PC-3 (cell line): ENCODE data around the gene PODXL2. TPM values are rescaled to one million over a fixed set of nuclear protein-coding genes. Genes with fewer than 3 reads are reported as not detected.

Source experiments
- ATAC-seq: fragments of 200-7000 bp; cut with Tn5 transposase; 2 replicates; pipeline ENCODE4 v1.9.1; 2020; ENCODE audit warnings: mild to moderate bottlenecking, moderate library complexity
- BruUV-seq: library from RNA; stranded (reverse); fragments of 400-500 nt; replicated peaks from 2 replicates; lab custom pipeline; 2021; lab: Mats Ljungman, UMichigan
- CTCF ChIA-PET: fragments of 300-600 bp; sonication (Branson Sonifier 250); formaldehyde crosslinking; loops from one replicate; lab custom pipeline; 2022; ENCODE audit warnings: antibody characterized with exemption; lab: Charles Lee
- POLR2A ChIA-PET: fragments of 300-600 bp; sonication (Branson Sonifier 250); formaldehyde crosslinking; loops from one replicate; lab custom pipeline; 2022; ENCODE audit warnings: antibody characterized with exemption; ENCODE audit not compliant: unreplicated experiment; lab: Charles Lee
- DNase-seq: peaks from one replicate; pipeline ENCODE4 v3.0.0-alpha.2; 2015
- H2AFZ ChIP-seq: fragments of 300-600 bp; sonication (generic); 2 replicates; pipeline ENCODE4 v1.6.0; 2016; ENCODE audit warnings: antibody characterized with exemption, low read length
- H3F3A ChIP-seq: fragments of 300-600 bp; sonication (generic); one replicate; pipeline ENCODE4 v1.6.0; 2017; ENCODE audit warnings: antibody characterized with exemption, low read length, control low read depth, mild to moderate bottlenecking; ENCODE audit not compliant: unreplicated experiment
- H3K27ac ChIP-seq: fragments of 300-600 bp; sonication (generic); 2 replicates; pipeline ENCODE4 v1.5.1; 2016; ENCODE audit warnings: mild to moderate bottlenecking, low read length
- H3K27me3 ChIP-seq: fragments of 300-600 bp; sonication (generic); 2 replicates; pipeline ENCODE4 v1.6.1; 2016; ENCODE audit warnings: low read length, mixed read lengths
- H3K36me3 ChIP-seq: fragments of 300-600 bp; sonication (generic); 2 replicates; pipeline ENCODE4 v1.6.1; 2016; ENCODE audit warnings: low read depth, mixed run types, low read length, mixed read lengths
- H3K4me1 ChIP-seq: fragments of 300-600 bp; sonication (generic); 2 replicates; pipeline ENCODE4 v1.5.1; 2016; ENCODE audit warnings: low read length; ENCODE audit not compliant: insufficient read depth
- H3K4me2 ChIP-seq: fragments of 300-600 bp; sonication (generic); 2 replicates; pipeline ENCODE4 v1.6.0; 2016; ENCODE audit warnings: low read length
- H3K4me3 ChIP-seq: fragments of 300-600 bp; sonication (generic); 2 replicates; pipeline ENCODE4 v1.5.1; 2016; ENCODE audit warnings: mild to moderate bottlenecking, low read length, mixed read lengths
- H3K79me2 ChIP-seq: fragments of 300-600 bp; sonication (generic); 2 replicates; pipeline ENCODE4 v1.6.1; 2017; ENCODE audit warnings: low read length, mixed read lengths
- H3K9ac ChIP-seq: fragments of 300-600 bp; sonication (generic); 2 replicates; pipeline ENCODE4 v1.6.0; 2016; ENCODE audit warnings: mild to moderate bottlenecking, low read length
- H3K9me2 ChIP-seq: fragments of 300-600 bp; sonication (generic); replicated peaks from 2 replicates; pipeline ENCODE4 v1.6.1; 2016; ENCODE audit warnings: mixed run types, low read length, mixed read lengths
- H3K9me3 ChIP-seq: fragments of 300-600 bp; sonication (generic); 2 replicates; pipeline ENCODE4 v1.6.1; 2016; ENCODE audit warnings: low read length, mixed read lengths
- H4K20me1 ChIP-seq: fragments of 300-600 bp; sonication (generic); 2 replicates; pipeline ENCODE4 v1.6.1; 2016; ENCODE audit warnings: low read length, mixed read lengths
- EZH2 ChIP-seq: fragments of 300-600 bp; sonication (generic); IDR thresholded peaks from one replicate; pipeline ENCODE4 v1.6.1; 2017; ENCODE audit warnings: antibody characterized with exemption, mild to moderate bottlenecking, low read length; ENCODE audit not compliant: unreplicated experiment
- EZH2phosphoT487 ChIP-seq: fragments of 300-600 bp; sonication (generic); IDR thresholded peaks from 2 replicates; pipeline ENCODE4 v1.6.1; 2018; ENCODE audit warnings: mild to moderate bottlenecking, antibody characterized with exemption, low read length, borderline replicate concordance
- intact Hi-C: fragments of 100-400 bp; cut with micrococcal nuclease; formaldehyde crosslinking; loops from 2 replicates; pipeline ENCODE4 v1.9.0; 2023
- total RNA-seq: library from RNA; depleted of rRNA; stranded (reverse); fragments of >200 nt; gene quantifications from 2 replicates; pipeline ENCODE4 v1.2.3, GENCODE V29; 2014
- TF ChIP-seq, protein P1 (sequence below): fragments of 300-600 bp; sonication (generic); conservative IDR thresholded peaks from 2 replicates; pipeline ENCODE4 v1.5.1; 2017; ENCODE audit warnings: antibody characterized with exemption, low read depth, mild to moderate bottlenecking, low read length

Gene PODXL2
- total RNA-seq, 1 experiment from 2014 or later: 32.4 TPM

DNA sequence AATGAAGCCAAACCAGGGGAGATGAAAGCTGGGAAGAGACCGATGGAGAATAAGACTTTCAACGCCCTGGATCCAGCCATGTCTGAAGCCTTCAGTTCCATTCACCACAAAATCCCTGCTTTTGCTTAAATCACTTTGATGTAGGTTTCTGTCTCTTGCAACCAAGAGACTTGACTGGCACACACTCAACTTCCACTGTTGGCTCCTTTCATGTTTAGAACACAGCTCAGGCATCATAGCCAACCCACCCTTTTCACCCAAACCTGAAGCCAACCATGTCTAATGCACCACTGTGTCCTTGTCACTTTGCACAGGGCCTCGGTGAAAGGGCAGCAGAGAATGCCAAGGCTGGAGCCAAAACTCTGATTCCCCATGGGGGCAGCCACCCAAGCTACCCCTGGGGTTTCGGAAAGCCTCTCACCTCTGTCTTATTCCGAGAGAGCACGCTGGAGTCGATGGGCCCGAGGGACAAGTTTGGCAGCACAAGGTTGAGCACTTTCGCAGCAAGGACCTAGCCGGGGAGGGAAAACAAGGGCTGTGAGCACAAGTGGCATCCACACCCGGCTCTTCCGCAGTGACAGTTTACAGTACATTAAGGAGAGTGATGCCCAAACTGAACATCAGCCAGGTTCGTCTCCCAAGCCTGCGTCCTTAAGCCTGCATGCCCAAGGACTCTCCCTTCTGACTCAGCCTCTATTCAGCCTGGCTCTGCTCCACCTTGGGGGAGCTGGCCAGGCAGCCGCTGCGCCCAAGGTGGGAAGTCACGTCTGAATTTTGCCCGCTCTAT, 81.4 kb downstream of the PODXL2 start:
- Histone ChIP-seq H3K27me3 (no peaks in the 10 kb centered on the region), H3K9ac (peak overlapping the region; percentile 23; the same call in 1 of the 2 replicates), H3K36me3 (no peaks in the 10 kb centered on the region), H3K9me2 (no peaks in the 10 kb centered on the region), H3K4me2 (peak overlapping the region; percentile 58), H3K27ac (peak overlapping the region; percentile 69), H2AFZ (no peak overlapping the region), H3K9me3 (no peaks in the 10 kb centered on the region), H3K4me3 (no peak overlapping the region), H3K79me2 (no peaks in the 10 kb centered on the region), H4K20me1 (no peaks in the 10 kb centered on the region), H3F3A (no peaks in the 10 kb centered on the region), H3K4me1 (peaks cover 33% of the 10 kb centered on the region)
- ChIA-PET CTCF (interaction anchor here (0.6 to 1.1 kb wide), 2 partner anchors 25 to 135 kb away, joined by 3 to 4 read pairs; no protein-coding TSS in a partner anchor), POLR2A (interaction anchor here (0.6 kb wide), 1 partner anchor 27 kb away, joined by 4 read pairs; no protein-coding TSS in a partner anchor)
- DNase-seq (peak; percentile 81), ATAC-seq (peak; percentile 86)
- TF ChIP-seq, protein P1, sequence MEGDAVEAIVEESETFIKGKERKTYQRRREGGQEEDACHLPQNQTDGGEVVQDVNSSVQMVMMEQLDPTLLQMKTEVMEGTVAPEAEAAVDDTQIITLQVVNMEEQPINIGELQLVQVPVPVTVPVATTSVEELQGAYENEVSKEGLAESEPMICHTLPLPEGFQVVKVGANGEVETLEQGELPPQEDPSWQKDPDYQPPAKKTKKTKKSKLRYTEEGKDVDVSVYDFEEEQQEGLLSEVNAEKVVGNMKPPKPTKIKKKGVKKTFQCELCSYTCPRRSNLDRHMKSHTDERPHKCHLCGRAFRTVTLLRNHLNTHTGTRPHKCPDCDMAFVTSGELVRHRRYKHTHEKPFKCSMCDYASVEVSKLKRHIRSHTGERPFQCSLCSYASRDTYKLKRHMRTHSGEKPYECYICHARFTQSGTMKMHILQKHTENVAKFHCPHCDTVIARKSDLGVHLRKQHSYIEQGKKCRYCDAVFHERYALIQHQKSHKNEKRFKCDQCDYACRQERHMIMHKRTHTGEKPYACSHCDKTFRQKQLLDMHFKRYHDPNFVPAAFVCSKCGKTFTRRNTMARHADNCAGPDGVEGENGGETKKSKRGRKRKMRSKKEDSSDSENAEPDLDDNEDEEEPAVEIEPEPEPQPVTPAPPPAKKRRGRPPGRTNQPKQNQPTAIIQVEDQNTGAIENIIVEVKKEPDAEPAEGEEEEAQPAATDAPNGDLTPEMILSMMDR: no peak
- TF ChIP-seq EZH2phosphoT487: no peak
- TF ChIP-seq EZH2: no peak
- intact Hi-C loops: no loop called here
- TSS peak; percentile 66 for BruUV-seq

DNA sequence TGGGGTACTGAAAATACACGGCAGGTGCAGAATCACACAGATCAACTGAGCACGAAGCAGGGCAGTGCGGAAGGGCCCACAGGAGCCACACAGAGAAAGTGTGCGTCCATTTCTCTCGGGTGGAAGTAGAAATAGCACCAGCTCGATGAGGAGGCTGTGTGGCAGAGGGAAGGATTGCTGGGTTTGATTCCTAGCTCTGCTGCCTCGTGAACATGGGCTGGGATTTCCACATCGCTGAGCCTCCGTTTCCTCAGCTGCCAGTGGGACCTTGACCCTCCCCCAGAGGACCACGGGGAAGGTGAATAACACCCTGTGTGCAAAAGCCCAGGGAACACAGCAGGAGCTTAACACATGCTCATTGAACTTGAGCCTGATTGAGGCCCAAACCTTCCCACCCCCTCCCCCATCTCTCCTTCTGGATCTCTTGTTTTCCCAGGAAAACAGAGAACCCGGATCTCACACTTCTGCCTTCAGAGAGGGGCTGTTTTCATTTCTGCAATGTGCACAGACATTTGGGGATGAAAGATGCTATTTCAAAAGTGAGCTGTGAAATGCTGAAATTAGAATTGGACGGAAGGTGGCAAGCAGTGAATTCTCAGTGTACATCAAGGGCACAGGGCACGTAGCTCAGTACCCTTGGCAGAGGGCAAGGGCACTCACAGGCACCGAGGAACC, 82.2 kb downstream of the PODXL2 start:
- intact Hi-C loops: no loop called here
- Histone ChIP-seq H3K27me3 (no peaks in the 10 kb centered on the region), H3K36me3 (no peaks in the 10 kb centered on the region), H3K27ac (peak overlapping the region; percentile 69), H3K79me2 (no peaks in the 10 kb centered on the region), H3F3A (no peaks in the 10 kb centered on the region), H4K20me1 (no peaks in the 10 kb centered on the region), H3K9me2 (no peaks in the 10 kb centered on the region), H2AFZ (no peak overlapping the region), H3K9me3 (no peaks in the 10 kb centered on the region), H3K9ac (0 out of 2 replicates have a peak overlapping the region, but pooled peaks have one; percentile 14), H3K4me1 (peaks cover 33% of the 10 kb centered on the region), H3K4me2 (peak overlapping the region; percentile 58; the same call in 1 of the 2 replicates), H3K4me3 (no peak overlapping the region)
- POLR2A ChIA-PET: interaction anchor here (0.6 to 0.7 kb wide), 2 partner anchors 28 to 104 kb away, joined by 4 read pairs; no protein-coding TSS in a partner anchor
- TF ChIP-seq EZH2phosphoT487: no peak
- no peak for TF ChIP-seq EZH2
- TF ChIP-seq, protein P1: no peak
- TSS peak; percentile 67 for BruUV-seq
- no peak for ATAC-seq
- no peak for DNase-seq
- CTCF ChIA-PET: interaction anchor here (0.6 to 1.1 kb wide), 3 partner anchors 24 to 295 kb away, joined by 3 to 4 read pairs (median 3); no protein-coding TSS in a partner anchor
